HG03280 (cell line): Measurements from ENCODE around the gene NCKAP5L.

Experiments used
- ATAC-seq: cut with Tn5 transposase; IDR thresholded peaks from one replicate; pipeline ENCODE4 v1.9.1; 2021; ENCODE audit warnings: mild to moderate bottlenecking, moderate library complexity; ENCODE audit not compliant: unreplicated experiment

The NCKAP5L gene

GRCh38 chr12:49801141-49802063, 26.8 kb downstream of the NCKAP5L start:
- no peak for ATAC-seq

- ATAC-seq, result no peak
These were observed 27.6 kb downstream of the NCKAP5L start for GRCh38 chr12:49800421-49801140.

- no peak for ATAC-seq
These were observed 29.3 kb downstream of the NCKAP5L start for GRCh38 chr12:49798934-49799333.

- ATAC-seq, result no peak
These were observed 30.0 kb downstream of the NCKAP5L start for GRCh38 chr12:49798248-49798647.

GRCh38 chr12:49797449-49797776, 30.8 kb downstream of the NCKAP5L start:
- no peak for ATAC-seq

GRCh38 chr12:49796606-49797448, 31.4 kb downstream of the NCKAP5L start:
- no peak for ATAC-seq

GRCh38 chr12:49796155-49796554, 32.1 kb downstream of the NCKAP5L start:
- no peak for ATAC-seq

- ATAC-seq, result no peak
These were observed 32.5 kb downstream of the NCKAP5L start for GRCh38 chr12:49795654-49796105.

GRCh38 chr12:49794811-49795653, 33.2 kb downstream of the NCKAP5L start:
- no peak for ATAC-seq

- no peak for ATAC-seq
These were observed 34.2 kb downstream of the NCKAP5L start for GRCh38 chr12:49794021-49794420.

- ATAC-seq, result no peak
These were observed 34.6 kb downstream of the NCKAP5L start for GRCh38 chr12:49793620-49794019.

GRCh38 chr12:49792976-49793580, 35.1 kb downstream of the NCKAP5L start:
- no peak for ATAC-seq

GRCh38 chr12:49792181-49792970, 35.8 kb downstream of the NCKAP5L start:
- no peak for ATAC-seq

GRCh38 chr12:49791700-49792099, 36.5 kb downstream of the NCKAP5L start:
- no peak for ATAC-seq

- no peak for ATAC-seq
These were observed 37.3 kb downstream of the NCKAP5L start for GRCh38 chr12:49790741-49791555.

GRCh38 chr12:49789992-49790391, 38.2 kb downstream of the NCKAP5L start:
- ATAC-seq, result no peak

- ATAC-seq, result no peak
These were observed 40.5 kb downstream of the NCKAP5L start for GRCh38 chr12:49787672-49788071.

GRCh38 chr12:49784756-49785409, 43.3 kb downstream of the NCKAP5L start:
- ATAC-seq, result no peak
